ENCODE results near the gene CADPS2.

DNA sequence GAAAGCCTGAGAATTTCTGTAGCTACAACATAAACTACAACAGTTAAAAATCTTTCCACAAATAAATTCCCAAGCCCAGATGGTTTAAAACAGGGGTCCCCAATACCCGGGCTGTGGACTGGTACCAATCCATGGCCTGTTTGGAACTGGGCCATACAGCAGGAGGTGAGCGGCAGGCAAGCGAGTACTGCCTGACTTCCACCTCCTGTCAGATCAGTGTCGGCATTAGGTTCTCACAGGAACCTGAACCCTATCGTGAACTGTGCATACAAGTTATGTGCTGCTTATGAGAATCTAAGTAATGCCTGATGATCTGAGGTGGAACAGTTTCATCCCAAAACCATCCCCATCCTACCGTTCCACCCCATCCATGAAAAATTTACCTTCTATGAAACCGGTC lies 421.0 kb downstream of the CADPS2 start:
- TF ChIP-seq HDAC2 (IDR thresholded peaks at IDR 0.05) (no peak), CREB1 (IDR thresholded peaks at IDR 0.05; ENCODE audit: low read depth) (no peak), ASH2L (IDR thresholded peaks at IDR 0.05; ENCODE audit: borderline replicate concordance, low read depth) (no peak), JUNB (IDR thresholded peaks at IDR 0.05) (no peak), CEBPB (IDR thresholded peaks at IDR 0.05; ENCODE audit: borderline replicate concordance in 1 of 2, low read depth in 2 of 2, low read length in 2 of 2) (no peak)
- TF ChIP-seq, protein P1, sequence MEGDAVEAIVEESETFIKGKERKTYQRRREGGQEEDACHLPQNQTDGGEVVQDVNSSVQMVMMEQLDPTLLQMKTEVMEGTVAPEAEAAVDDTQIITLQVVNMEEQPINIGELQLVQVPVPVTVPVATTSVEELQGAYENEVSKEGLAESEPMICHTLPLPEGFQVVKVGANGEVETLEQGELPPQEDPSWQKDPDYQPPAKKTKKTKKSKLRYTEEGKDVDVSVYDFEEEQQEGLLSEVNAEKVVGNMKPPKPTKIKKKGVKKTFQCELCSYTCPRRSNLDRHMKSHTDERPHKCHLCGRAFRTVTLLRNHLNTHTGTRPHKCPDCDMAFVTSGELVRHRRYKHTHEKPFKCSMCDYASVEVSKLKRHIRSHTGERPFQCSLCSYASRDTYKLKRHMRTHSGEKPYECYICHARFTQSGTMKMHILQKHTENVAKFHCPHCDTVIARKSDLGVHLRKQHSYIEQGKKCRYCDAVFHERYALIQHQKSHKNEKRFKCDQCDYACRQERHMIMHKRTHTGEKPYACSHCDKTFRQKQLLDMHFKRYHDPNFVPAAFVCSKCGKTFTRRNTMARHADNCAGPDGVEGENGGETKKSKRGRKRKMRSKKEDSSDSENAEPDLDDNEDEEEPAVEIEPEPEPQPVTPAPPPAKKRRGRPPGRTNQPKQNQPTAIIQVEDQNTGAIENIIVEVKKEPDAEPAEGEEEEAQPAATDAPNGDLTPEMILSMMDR (IDR thresholded peaks at IDR 0.05 in 2 of 3, conservative IDR thresholded peaks at IDR 0.05 in 1 of 3; ENCODE audit: control insufficient read depth in 2 of 3, extremely low read depth in 1 of 3, insufficient read depth in 1 of 3, low read depth in 3 of 3, low read length in 3 of 3): no peak
